GM19035 (cell line): ENCODE results near the gene GOLPH3.

Experiments
- ATAC-seq: cut with Tn5 transposase; IDR thresholded peaks from one replicate; pipeline ENCODE4 v1.9.1; 2021; ENCODE audit not compliant: unreplicated experiment

The GOLPH3 gene

DNA sequence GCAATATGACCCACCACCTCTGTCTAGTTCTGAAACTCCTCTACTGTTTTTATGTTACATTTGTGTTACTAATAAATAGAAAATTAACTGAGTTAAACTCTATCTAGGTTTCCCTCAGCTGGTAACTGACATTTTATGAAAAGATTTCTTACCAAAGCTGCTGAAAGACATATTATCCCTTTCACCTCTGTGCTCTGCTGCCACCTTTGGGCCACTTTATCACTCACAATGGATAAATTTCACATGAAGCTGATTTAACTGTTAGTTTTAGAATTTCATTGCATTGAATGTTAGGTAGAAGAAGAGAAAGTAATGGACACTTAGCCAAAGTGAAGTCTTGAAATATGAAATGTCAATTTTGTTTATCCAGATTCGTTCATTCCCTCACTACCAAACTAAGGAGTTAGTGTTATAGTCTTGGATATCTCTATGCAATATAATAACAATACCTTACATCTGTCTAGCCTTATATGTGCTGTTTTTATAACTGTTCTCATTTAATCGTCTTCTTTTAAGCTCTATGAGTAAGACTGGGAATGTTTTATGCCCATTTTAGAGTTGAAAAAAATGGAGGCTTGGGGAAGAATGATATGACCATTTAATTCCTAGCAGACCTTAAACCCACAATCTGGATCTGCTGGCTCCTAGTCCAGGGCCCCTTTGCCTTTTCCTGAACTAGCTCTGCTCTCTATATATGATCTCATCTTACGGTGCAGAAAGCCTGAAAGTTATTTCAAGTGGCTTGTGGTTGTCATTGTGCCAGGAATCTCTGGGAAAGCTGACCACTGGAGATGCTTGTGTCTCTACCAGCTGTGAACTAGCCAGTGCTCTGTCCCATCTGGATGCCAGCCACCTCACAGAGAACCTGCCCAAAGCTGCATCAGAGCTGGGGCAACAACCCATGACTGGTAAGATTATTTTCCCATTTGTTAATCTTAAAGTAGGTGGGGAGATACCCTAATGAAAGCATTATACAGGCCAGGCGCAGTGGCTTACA is 97.1 kb downstream of the GOLPH3 start:
- no peak for ATAC-seq
